HG03103 (cell line): ENCODE results near the gene GATM.

ENCODE experiments used
- ATAC-seq: cut with Tn5 transposase; IDR thresholded peaks from one replicate; pipeline ENCODE4 v1.9.1; 2021; ENCODE audit warnings: low read depth; ENCODE audit not compliant: unreplicated experiment

The GATM gene

DNA sequence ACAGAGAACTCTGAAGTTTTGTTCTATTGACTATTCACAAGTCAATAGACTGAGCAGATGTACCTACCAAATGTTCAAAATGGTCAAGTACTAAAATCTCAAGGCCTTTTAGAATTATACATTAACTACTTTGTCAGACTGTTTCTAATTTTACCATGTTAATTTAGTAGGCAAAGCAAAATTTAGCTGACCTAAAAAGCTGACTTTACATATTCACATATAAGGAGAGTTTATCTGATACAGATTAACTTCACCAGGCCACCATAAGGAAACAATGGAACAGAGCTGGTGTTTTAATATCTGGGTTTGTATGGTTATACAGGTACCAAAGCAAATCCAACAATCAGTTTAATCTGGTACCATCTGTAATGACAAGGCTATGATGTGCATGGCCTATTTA, 15.9 kb downstream of the GATM start:
- ATAC-seq: no peak

DNA sequence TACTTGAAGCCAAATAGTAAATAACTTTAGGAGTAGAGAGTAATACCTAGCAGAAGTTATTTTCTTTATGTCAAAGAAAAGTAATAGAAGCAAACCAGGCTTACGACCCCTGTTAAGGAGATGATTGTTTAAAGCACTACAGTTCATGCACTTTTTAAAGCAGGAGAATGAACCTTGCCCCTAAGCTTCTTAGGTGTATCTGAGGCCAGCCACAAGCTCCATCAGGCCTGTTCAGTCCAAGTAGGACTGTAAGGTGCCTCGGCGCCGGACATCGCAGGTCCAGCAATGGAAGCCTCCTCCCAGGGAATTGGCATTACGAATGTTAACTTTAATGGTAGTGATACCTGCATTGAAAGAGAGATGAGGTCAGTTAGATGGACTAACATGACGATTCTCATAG, 16.5 kb downstream of the GATM start:
- ATAC-seq: no peak

DNA sequence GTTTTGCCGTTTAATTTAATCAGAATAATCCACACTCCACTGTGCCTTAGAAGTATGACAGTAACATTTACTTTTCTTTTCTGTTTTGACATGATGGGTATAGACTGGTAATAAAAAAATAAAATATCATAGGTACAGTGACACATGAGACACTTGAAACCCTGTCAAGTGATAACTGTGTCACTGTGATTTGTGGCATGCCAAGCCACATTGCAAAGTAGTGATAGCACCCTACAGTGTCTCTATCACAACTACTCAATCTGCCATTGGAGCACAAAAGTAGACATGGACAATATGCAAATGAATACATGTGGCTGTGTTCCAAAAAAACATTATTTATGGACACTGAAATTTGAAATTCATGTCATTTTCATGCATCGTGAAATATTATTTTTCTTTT, 22.5 kb downstream of the GATM start:
- no peak for ATAC-seq

DNA sequence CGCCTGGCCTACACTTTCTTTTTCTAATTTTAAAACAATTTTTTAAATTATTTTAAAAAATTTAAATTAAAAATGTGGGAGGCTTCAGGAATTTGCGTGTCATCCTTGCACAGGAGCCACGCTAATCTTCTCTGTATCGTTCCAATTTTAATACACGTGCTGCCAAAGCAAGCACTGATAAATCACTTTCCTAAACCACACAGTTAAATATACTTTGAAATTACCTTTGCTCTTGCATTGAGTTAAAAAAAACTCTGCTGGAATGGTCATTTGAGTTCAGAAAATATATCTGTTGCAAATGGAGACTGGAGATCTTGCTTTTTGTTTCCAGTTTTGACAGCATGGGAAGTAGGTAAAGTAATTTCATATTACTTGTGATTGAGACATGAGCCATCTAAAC, 23.6 kb downstream of the GATM start:
- no peak for ATAC-seq

DNA sequence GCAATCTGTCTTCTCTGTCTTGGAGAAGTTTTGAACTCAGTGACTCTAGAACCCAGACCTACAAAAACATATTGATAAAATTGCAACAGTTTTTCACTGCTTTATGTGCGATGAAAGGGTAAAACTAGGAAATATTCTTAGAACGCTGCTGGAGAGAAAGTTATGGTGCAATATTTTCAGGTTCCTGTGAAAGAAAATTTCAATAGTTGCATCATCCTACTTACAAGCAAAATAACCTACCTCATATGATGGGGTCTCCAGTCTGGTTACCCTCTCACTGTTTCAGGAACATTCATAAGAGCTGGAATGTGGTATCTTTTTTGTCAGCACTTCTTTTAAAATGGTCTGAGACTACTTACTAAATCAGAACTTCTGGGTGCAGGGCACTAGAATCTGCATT, 27.1 kb downstream of the GATM start:
- no peak for ATAC-seq

DNA sequence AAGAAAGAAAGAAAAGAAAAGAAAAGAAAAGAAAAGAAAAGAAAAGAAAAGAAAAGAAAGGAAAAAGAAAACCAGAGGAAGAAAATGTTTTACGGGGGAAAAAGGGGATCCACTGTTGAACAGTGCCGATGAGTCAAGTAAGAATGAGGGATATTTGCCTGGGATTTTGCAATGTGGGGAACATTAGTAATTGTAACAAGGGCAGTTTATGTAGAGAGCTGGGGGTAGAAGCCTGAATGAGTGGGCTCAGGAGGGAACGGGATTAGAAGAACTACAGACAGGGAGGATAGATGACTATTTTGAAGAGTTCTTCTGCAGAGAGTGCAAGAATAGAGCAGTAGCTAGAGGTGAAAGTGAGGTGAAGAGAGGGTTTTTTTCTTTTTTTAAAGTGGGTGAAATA, 28.7 kb downstream of the GATM start:
- ATAC-seq: no peak

DNA sequence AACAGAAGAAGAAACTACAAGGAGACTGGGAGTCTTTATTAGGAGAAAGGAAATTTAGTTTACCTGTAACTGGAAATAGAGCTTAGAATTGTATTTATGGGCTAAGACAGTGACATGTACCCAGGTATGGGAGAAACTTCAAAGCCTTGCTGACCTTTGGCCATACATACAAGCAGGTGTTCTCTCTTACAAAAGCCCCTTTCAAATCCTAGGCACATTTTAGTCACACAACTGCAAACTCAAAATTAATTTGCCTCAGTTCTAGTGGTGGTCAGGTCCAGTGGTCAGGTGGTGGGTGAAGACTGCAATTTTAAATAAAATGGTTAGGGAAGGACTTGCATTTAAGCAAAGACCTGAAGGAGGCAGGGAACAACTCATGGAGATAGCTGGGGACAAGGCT, 30.4 kb downstream of the GATM start:
- no peak for ATAC-seq

DNA sequence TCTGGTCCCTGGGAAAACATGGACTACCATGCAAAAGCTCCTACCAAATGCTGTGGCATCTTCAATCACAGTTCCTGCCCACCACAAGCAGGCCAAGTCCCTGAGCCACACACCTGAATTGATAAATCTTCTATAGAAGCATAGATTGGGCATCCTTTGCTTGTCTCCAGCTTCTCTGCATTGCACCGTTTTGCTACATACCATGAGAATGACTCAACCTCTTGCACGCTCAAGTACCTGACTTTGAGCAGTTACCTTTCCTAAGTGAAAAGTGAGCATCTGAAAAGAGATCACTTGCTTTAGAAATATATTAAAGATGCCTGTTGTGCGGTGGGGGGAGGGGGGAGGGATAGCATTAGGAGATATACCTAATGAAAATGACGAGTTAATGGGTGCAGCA, 31.3 kb downstream of the GATM start:
- no peak for ATAC-seq

DNA sequence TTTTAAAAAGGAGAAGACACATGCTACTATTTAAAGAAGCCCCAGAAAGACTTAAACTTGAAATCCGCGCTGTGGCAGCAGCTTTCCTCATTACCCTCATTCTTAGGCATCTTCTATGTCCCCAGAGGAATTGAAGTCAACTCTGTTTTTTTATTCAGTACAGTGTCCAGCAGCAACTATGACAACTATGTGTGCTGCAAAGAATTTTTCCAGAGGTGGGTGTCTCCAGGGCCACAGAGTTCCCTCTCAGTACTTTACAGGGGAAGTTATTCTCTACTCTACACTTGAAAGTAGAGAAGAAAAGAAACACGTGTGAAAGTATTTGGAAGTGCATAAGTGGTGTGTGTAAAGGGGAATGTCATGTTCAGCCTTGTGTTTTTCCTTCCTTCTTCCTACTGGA, 32.0 kb downstream of the GATM start:
- no peak for ATAC-seq

DNA sequence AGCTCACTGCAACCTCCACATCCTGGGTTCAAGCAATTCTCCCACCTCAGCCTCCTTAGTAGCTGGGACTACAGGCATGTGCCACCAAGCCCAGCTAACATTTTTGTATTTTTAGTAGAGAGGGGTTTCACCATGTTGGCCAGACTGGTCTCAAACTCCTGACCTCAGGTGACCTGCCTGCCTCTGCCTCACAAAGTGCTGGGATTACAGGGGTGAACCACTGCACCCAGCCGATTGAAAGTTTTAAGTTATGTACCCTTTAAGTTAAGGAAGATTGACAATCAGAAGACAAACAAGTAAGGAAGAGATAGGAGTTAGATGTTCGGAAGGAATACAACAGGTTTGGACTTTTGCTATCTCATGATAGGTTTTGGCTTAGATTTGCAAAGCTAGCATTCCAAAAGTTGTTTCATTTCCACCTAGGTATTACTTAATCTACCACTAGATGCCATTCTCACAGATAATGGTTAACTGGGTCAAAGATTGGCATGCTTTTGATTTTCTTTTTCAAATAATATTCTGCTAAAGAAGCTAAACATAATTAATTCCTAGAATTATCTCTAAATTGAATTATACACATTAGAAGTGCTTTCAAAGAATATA, 35.0 kb downstream of the GATM start:
- no peak for ATAC-seq

DNA sequence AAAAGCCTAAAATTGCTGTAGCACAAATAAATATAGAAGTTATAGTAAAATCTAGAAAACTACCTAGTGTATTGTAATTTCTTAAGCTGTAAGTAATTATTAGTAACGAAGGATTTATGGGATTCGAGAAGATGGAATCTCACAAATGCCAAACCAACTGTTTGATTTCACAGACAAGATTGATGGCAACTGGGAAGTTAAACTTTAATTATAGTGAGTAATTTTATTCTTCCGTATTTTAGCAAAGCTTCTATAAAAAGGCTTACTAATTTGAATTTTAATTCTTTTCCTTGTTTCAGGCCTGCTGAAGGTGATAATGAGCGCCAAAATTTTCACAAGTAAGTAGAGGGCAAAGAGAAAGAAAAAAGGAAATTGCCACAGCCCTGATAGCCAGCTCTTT, 36.6 kb downstream of the GATM start:
- ATAC-seq: no peak

DNA sequence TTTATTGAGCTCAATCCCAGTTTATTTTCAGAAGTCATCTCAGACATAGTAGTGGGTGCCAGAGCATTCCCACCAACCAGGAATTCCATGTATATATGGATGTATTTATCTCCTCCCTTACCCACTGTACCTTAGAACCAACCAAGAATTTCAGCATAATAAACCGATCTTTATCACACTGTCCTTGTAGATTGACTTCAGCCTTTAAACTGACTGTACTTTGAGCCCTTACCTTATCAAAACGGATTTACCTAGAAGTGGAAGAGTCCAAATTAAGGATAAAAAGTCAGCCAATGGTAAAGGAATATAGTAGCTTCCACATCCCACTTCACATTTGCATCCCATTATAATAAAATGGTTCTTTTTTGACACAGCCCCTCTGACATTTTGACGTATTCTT, 37.9 kb downstream of the GATM start:
- no peak for ATAC-seq

DNA sequence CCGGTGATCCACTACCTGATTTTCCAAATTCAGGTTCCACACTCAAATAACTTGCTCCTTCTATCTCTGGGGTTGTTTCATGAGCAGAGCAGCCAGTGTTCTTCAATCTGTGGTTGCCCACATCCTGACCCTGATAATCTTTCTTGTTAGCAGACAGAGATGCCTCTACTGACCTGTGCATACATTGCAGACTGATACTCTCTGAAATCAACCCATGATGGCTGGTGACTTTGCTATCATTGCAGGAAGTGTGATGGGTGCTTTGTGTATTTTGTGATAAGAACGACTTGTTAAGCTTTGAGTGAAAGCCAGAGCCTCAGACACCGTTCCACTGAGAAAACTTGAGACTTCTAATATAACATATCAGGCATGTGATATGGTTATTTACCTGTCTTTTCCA, 39.9 kb downstream of the GATM start:
- no peak for ATAC-seq

DNA sequence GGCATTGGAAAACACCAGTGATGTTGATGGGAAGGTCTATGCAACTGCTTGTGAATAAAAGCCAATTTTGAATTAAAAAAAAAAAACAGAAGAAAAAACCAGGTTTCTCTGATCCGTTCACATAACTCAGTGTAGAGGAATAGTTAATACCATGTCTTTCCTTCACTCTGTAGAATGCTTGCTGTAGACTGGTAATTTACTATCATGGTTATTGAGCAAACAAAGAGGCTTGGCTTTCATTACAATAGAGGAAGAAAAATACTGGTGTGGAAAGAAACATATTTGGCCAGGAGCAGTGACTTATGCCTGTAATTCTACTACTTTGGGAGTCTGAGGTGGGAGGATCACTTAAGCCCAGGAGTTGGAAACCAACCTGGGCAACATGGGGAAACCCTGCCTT, 41.1 kb downstream of the GATM start:
- no peak for ATAC-seq

DNA sequence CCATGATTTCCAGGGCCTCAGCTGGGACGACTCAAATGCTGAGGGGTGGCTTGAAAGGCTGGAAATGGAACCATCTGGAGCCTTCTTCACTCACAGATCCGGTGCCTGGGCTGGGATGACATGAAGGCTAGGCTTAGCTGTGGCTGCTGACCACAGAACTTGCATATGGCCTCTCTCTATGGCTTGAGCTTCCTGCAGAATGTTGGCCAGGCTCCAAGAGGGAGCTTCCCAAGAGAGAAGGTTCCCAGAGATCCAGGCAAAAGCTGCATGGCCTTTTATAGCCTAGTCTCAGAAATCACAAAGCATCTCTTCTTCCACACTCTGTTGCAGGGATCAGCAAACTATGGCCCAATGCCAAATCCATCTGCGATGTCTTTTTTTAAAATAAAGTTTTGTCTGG, 44.8 kb downstream of the GATM start:
- ATAC-seq: no peak

DNA sequence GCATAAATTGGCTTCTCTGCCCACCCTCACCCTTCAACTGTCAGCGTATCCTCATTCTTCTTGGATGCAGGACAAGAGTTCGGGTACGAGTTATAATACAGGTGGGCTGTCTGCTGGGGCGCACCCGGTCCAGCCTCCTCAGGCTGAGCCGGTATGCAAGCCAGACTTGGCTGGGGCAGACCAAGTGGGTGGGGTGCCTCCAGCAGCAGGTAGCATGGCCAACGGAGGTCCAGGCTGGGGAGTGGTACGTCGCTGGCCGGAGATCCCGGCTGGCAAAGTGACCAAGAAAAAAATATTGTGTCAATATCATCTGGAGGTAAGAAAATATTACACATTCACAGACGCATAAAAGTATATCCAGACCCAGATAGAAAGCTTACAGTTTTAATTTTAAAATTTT, 45.6 kb downstream of the GATM start:
- no peak for ATAC-seq

DNA sequence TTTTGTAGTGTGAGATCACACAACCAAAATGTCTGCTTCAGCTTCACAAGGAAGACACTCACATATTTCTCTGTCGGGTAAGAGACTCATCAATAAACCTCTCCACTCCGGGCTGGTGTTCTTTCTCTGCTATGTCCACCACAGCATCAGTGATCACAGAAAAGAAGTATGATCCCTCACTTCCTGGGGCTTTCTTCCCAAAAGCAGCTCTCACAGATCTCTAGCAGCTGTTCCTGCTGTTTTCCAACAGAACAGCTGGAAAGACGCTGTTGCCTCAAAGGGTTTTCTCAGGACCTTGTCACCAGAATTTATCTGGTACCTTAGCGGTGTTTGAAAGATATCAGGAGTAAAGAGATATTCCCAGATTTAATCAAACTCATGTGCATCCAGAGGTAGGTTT, 46.4 kb downstream of the GATM start:
- ATAC-seq: no peak

DNA sequence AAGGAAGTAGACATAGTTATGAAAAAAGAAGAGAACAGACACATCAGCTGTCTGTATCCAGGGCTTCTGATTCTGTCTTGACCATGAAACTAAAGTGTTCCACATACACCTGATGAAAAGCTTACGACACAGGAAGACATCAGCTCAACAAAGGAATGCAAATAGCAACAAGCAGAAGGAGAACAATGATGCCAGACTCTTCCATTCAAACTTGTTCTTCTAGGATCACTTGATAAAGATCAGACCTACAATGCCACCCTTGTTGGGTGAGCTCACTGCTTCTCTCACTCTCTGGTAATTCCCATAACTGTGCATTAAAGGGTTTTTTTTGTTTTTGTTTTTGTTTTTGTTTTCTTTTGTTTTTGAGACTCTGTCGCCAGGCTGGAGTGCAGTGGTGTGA, 49.7 kb downstream of the GATM start:
- ATAC-seq: no peak

DNA sequence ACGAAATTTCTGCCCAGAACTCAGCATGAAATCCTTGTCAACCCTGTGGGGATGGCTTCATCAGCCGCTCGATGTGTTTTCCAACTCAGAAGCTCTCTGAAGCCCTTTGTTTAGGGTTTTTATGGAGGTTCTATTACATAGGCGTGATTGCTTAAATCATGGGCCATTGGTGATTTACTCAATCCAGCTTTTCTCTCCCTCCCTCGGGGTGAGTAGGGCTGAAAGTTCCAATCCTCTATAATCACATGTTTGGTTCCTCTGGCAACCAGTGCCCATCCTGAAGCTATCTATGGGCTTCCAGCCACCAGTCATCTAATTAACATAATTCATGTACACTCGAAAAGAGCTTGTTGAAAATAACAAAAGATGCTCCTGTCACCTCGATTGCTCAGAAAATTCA, 51.6 kb downstream of the GATM start:
- ATAC-seq: no peak

DNA sequence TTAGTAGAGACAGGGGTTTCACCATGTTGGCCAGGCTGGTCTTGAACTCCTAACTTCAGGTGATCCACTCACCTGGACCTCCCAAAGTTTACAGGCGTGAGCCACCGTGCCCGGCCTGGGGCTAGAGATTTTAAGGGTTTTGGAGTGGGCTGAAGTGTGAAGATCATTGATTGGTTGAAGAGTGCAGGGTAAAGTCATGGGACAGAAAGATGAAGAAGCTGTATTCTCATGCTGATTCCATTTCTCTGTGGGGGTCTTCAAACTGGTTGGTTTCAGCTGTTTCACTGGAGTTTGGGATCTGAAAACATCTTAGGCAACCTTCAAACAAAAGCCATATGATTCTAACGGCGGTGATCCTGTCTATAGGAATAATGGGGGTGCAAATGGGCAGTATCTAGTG, 52.1 kb downstream of the GATM start:
- no peak for ATAC-seq

DNA sequence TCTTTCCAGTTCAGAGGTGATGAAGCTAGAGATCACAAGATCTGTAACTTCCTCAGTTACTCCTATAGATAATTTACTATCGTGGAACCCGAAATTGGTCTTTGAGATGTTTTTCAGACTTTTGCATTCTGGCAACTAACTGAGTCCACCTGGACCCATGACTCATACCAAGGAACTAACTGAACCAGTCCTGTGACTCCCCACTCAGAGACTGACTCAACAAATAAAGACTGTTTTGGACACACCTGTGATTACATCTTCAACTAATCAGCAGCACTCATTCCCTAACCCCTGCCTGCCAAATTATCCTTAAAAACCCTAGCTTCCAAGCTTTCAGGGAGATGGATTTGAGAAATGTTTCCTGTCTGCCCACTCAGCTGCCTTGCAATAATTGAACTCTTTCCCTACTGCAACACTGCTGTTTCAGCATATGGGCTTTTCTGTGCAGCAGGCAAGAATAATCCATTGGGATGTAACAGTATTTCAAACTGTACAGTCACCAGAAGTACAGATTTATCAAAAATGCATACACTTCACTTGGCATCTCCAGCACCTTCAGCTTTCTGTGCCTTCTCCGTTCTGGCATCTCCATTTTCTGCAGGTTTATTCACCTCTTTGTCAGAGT, 57.7 kb downstream of the GATM start:
- no peak for ATAC-seq

DNA sequence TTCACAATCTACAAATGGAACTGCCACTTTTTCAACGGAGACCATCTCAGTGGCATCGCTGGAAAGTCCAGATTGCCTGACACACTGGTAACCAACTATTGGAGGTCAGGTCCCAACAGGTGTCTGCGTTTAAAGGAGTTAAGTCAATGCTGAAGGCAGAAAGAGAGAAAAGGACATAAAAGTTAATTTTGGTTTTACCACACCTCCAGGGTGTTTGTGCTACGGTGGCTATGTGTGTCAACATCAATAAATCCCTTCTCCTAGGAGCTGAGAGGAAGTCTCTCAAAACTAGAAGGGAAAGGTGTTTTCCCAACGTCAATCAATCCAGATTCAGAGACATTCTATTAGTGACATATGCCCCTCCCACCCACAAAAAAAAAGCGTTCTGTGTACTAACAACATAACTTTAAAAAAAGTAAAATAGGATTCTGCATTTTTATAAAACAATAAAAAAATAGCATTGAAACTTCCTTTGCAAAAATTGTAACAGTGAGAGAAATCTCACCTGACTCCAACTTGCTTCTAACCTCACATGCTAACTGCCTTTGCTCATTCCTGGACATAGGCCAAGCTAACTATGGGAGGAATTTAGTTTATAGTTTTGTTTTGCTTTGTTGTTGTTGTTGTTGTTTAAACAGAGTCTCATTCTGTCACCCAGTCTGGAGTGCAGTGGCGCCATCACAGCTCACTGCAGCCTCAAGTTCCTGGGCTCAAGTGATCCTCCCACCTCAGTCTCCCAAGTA, 58.7 kb downstream of the GATM start:
- ATAC-seq: no peak
